Measurements from ENCODE around the gene SMCO4. TPM values are rescaled to one million over a fixed set of nuclear protein-coding genes. Genes with fewer than 3 reads are reported as not detected.

Gene SMCO4
- total RNA-seq, 1 donor: 15.6 TPM

DNA sequence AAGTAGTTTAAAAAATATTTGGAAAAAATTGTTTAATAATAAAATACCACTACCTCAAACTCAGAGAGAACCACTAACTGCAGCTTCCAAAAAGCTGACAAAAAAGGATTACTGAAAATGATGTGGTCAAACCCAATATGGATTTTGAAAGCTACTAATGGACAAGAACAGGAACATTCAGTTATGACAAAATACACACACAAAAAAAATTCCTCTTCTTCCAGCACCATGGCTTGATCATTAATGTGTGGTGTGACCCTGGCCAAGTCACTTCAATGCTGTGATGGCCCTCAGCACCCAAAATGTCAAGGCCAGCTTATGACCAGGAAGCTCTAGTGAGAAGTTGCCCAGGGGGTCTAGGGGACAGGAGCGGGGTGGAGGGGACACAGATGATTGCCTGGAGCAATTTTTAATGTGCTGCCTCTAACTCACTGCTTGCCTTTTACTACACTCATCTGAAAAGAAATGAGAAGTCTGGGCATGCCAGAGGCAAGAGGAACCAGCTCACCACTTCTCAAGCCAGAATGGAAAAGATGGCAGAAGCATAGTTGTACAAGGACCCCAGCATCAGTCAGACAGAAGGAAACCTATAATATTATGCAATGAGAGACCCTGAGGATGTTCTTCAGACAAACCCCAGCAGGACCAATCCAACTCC, 2.2 kb downstream of the SMCO4 start:
- Histone ChIP-seq H3K9me3 (ENCODE audit: low read depth, low read length) (no peaks in the 10 kb centered on the region), H3K27ac (ENCODE audit: low read depth, low read length) (no peak overlapping the region), H3K79me2 (ENCODE audit: insufficient read depth, low read length) (peaks cover 40% of the 10 kb centered on the region), H3K27me3 (ENCODE audit: insufficient read depth, low read length) (no peaks in the 10 kb centered on the region), H3K4me2 (ENCODE audit: insufficient read depth, low read length) (no peak overlapping the region), H3K4me3 (ENCODE audit: insufficient read depth, low read length) (no peak overlapping the region), H3K4me1 (ENCODE audit: insufficient read depth, low read length) (peaks cover 27% of the 10 kb centered on the region), H4K20me1 (ENCODE audit: insufficient read depth, low read length) (peaks cover 37% of the 10 kb centered on the region), H3K36me3 (ENCODE audit: insufficient read depth, low read length) (no peaks in the 10 kb centered on the region), H2AFZ (ENCODE audit: low read length) (no peak overlapping the region)
- DNase-seq (ENCODE audit: insufficient read length, low spot score, missing footprints): no peak
- TF ChIP-seq, protein P1, sequence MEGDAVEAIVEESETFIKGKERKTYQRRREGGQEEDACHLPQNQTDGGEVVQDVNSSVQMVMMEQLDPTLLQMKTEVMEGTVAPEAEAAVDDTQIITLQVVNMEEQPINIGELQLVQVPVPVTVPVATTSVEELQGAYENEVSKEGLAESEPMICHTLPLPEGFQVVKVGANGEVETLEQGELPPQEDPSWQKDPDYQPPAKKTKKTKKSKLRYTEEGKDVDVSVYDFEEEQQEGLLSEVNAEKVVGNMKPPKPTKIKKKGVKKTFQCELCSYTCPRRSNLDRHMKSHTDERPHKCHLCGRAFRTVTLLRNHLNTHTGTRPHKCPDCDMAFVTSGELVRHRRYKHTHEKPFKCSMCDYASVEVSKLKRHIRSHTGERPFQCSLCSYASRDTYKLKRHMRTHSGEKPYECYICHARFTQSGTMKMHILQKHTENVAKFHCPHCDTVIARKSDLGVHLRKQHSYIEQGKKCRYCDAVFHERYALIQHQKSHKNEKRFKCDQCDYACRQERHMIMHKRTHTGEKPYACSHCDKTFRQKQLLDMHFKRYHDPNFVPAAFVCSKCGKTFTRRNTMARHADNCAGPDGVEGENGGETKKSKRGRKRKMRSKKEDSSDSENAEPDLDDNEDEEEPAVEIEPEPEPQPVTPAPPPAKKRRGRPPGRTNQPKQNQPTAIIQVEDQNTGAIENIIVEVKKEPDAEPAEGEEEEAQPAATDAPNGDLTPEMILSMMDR (IDR thresholded peaks at IDR 0.05; ENCODE audit: extremely low read depth, low read depth, low read length): no peak

DNA sequence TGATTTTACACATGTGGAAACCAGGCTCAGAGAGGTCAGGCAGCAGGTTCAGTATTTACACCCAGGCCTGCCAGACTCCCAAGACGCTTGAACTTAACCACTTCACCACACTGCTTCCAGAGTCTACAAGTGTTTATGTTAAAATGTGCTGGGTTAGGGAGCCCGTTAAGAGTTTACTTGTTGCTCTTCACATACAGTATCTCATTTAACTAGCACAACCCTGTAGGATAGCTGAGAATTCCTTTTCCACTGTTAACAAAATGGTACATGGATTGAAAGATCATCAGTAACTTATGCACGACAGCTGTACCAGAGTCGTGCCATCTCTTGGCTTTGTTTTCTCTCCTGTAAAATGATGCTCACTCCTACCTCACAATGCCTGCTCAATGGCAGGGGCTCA, 2.9 kb downstream of the SMCO4 start:
- Histone ChIP-seq H3K27ac (ENCODE audit: low read depth, low read length) (no peak overlapping the region), H3K4me2 (ENCODE audit: insufficient read depth, low read length) (no peak overlapping the region), H3K79me2 (ENCODE audit: insufficient read depth, low read length) (peaks cover 43% of the 10 kb centered on the region), H3K9me3 (ENCODE audit: low read depth, low read length) (no peaks in the 10 kb centered on the region), H2AFZ (ENCODE audit: low read length) (no peak overlapping the region), H3K4me3 (ENCODE audit: insufficient read depth, low read length) (no peak overlapping the region), H3K4me1 (ENCODE audit: insufficient read depth, low read length) (peaks cover 27% of the 10 kb centered on the region), H3K27me3 (ENCODE audit: insufficient read depth, low read length) (no peaks in the 10 kb centered on the region), H4K20me1 (ENCODE audit: insufficient read depth, low read length) (peaks cover 37% of the 10 kb centered on the region), H3K36me3 (ENCODE audit: insufficient read depth, low read length) (no peaks in the 10 kb centered on the region)
- no peak for DNase-seq (ENCODE audit: insufficient read length, low spot score, missing footprints)
- TF ChIP-seq, protein P1 (IDR thresholded peaks at IDR 0.05; ENCODE audit: extremely low read depth, low read depth, low read length): no peak

DNA sequence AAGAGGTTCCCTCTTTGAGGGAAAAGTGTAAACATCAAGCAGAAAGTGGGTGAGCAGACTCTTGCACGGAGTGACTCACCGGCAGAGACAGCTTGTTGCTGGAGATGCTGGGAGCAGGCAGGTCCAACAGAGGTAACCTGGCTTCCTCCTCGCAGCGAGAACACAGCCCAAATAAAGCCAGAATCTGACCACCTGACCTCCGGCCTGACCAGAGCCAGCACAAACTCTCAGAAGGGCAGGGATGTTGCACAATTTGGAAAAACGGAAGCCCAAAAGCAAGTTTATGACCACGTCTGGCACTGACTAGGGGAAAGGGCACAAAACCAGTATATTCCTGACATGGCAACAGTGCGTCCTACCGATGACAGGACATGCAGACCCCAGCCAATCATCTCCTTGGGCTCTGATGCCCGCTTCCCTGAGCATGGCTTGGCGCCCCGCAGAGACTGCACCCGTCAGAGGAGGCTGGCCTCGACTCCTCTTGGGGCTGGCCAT, 5.4 kb downstream of the SMCO4 start:
- peak overlapping the region; percentile 67 for H2AFZ ChIP-seq (ENCODE audit: low read length)
- H3K4me3 ChIP-seq (ENCODE audit: insufficient read depth, low read length): no peak overlapping the region
- H3K27me3 ChIP-seq (ENCODE audit: insufficient read depth, low read length): no peaks in the 10 kb centered on the region
- H4K20me1 ChIP-seq (ENCODE audit: insufficient read depth, low read length): peaks cover 37% of the 10 kb centered on the region
- H3K36me3 ChIP-seq (ENCODE audit: insufficient read depth, low read length): no peaks in the 10 kb centered on the region
- DNase-seq (ENCODE audit: insufficient read length, low spot score, missing footprints): peak; percentile 77
- TF ChIP-seq, protein P1 (IDR thresholded peaks at IDR 0.05; ENCODE audit: extremely low read depth, low read depth, low read length): no peak
- H3K9me3 ChIP-seq (ENCODE audit: low read depth, low read length): no peaks in the 10 kb centered on the region
- H3K79me2 ChIP-seq (ENCODE audit: insufficient read depth, low read length): peaks cover 54% of the 10 kb centered on the region
- peak overlapping the region; percentile 59 for H3K4me2 ChIP-seq (ENCODE audit: insufficient read depth, low read length)
- H3K4me1 ChIP-seq (ENCODE audit: insufficient read depth, low read length): peaks cover 22% of the 10 kb centered on the region
- H3K27ac ChIP-seq (ENCODE audit: low read depth, low read length): no peak overlapping the region

GRCh38 chr11:93537049-93537448, 6.1 kb downstream of the SMCO4 start:
- Histone ChIP-seq H4K20me1 (ENCODE audit: insufficient read depth, low read length) (peaks cover 34% of the 10 kb centered on the region), H3K4me1 (ENCODE audit: insufficient read depth, low read length) (peaks cover 20% of the 10 kb centered on the region), H3K36me3 (ENCODE audit: insufficient read depth, low read length) (no peaks in the 10 kb centered on the region)

More at GRCh38 chr11:93537049-93537448, 6.1 kb downstream of the SMCO4 start:
- TF ChIP-seq, protein P1 (IDR thresholded peaks at IDR 0.05; ENCODE audit: extremely low read depth, low read depth, low read length): no peak
- DNase-seq (ENCODE audit: insufficient read length, low spot score, missing footprints): peak; percentile 74
- Histone ChIP-seq H2AFZ (ENCODE audit: low read length) (peak overlapping the region; percentile 10), H3K27me3 (ENCODE audit: insufficient read depth, low read length) (no peaks in the 10 kb centered on the region), H3K27ac (ENCODE audit: low read depth, low read length) (no peak overlapping the region), H3K4me2 (ENCODE audit: insufficient read depth, low read length) (peak overlapping the region; percentile 59), H3K9me3 (ENCODE audit: low read depth, low read length) (no peaks in the 10 kb centered on the region), H3K79me2 (ENCODE audit: insufficient read depth, low read length) (peaks cover 54% of the 10 kb centered on the region), H3K4me3 (ENCODE audit: insufficient read depth, low read length) (no peak overlapping the region)
